CD14-positive monocyte (primary cell): ENCODE results near the gene PDE7B. TPM values are rescaled to one million over a fixed set of nuclear protein-coding genes. Genes with fewer than 3 reads are reported as not detected.

Experiments
- DNase-seq, 3 donors: peaks; one replicate each; pipeline ENCODE4 v3.0.0-alpha.2; 2011 to 2022
- H2AFZ ChIP-seq: 2 replicates; pipeline ENCODE4 v1.6.0; 2012; ENCODE audit warnings: mild to moderate bottlenecking, low read depth, low read length, inconsistent platforms; ENCODE audit not compliant: insufficient read depth, poor library complexity, severe bottlenecking
- H3K27ac ChIP-seq, 2 donors: 1 replicate in 1 of 2; 2 replicates in 1 of 2; pipeline ENCODE4 v1.5.1; 2012 to 2013; ENCODE audit warnings: low read length in 2 of 2, control low read depth in 1 of 2, inconsistent platforms in 1 of 2, low read depth in 1 of 2, mild to moderate bottlenecking in 1 of 2
- H3K27me3 ChIP-seq, 2 donors: one replicate each; pipeline versions ENCODE4 v1.6.0 to v1.6.1; 2011 to 2013; ENCODE audit warnings: low read length in 2 of 2; ENCODE audit not compliant: control insufficient read depth in 2 of 2, insufficient read depth in 2 of 2
- H3K36me3 ChIP-seq, 2 donors: replicated peaks in 1 of 2; 1 replicate in 1 of 2; 2 replicates in 1 of 2; pipeline versions ENCODE4 v1.5.1 to v1.6.1; 2012 to 2013; ENCODE audit warnings: low read length in 2 of 2, control low read depth in 1 of 2, inconsistent platforms in 1 of 2, mild to moderate bottlenecking in 1 of 2; ENCODE audit not compliant: insufficient read depth in 2 of 2, control insufficient read depth in 1 of 2
- H3K4me1 ChIP-seq, 2 donors: 1 replicate in 1 of 2; 2 replicates in 1 of 2; pipeline versions ENCODE4 v1.5.1 to v1.6.1; 2012 to 2013; ENCODE audit warnings: low read length in 2 of 2, control low read depth in 1 of 2, inconsistent platforms in 1 of 2, mild to moderate bottlenecking in 1 of 2, moderate library complexity in 1 of 2; ENCODE audit not compliant: insufficient read depth in 2 of 2, control insufficient read depth in 1 of 2
- H3K4me2 ChIP-seq: replicated peaks from 2 replicates; pipeline ENCODE3; 2012; ENCODE audit warnings: low read length, moderate library complexity, mild to moderate bottlenecking; ENCODE audit not compliant: poor library complexity, severe bottlenecking; ENCODE audit errors: extremely low read depth
- H3K4me3 ChIP-seq, 3 experiments: fragments of 200-600 bp in 1 of 3; sonication (generic) in 1 of 3; replicated peaks in 1 of 3; 1 replicate in 2 of 3; 2 replicates in 1 of 3; pipeline ENCODE4 v1.5.1; 2011 to 2013; ENCODE audit warnings: low read length in 3 of 3, mild to moderate bottlenecking in 3 of 3, control low read depth in 2 of 3, low read depth in 2 of 3, inconsistent platforms in 1 of 3, moderate library complexity in 1 of 3
- H3K79me2 ChIP-seq: 2 replicates; pipeline ENCODE4 v1.6.0; 2012; ENCODE audit warnings: mild to moderate bottlenecking, control low read depth, inconsistent platforms, low read length, moderate library complexity; ENCODE audit not compliant: insufficient read depth
- H3K9ac ChIP-seq: 2 replicates; pipeline ENCODE4 v1.6.0; 2017; ENCODE audit warnings: low read length, mild to moderate bottlenecking; ENCODE audit not compliant: insufficient read depth, poor library complexity, severe bottlenecking
- H3K9me3 ChIP-seq, 2 donors: replicated peaks in 1 of 2; 1 replicate in 1 of 2; 2 replicates in 1 of 2; pipeline versions ENCODE4 v1.5.1 to v1.6.1; 2012 to 2013; ENCODE audit warnings: low read length in 2 of 2, control low read depth in 1 of 2; ENCODE audit not compliant: control insufficient read depth in 1 of 2, insufficient read depth in 1 of 2
- H4K20me1 ChIP-seq: 2 replicates; pipeline ENCODE4 v1.6.0; 2012; ENCODE audit warnings: mild to moderate bottlenecking, low read length, control low read depth, moderate library complexity; ENCODE audit not compliant: insufficient read depth
- H3K27ac Mint-ChIP-seq, 7 donors: one replicate each; pipeline ENCODE4 v1.8.0; 2020; ENCODE audit warnings: mild to moderate bottlenecking in 7 of 7, mixed read lengths in 7 of 7, moderate library complexity in 6 of 7, inconsistent platforms in 2 of 7
- H3K27me3 Mint-ChIP-seq, 3 donors: one replicate each; pipeline ENCODE4 v1.8.0; 2021 to 2022; ENCODE audit warnings: low read depth in 3 of 3, mild to moderate bottlenecking in 3 of 3, mixed read lengths in 3 of 3, moderate library complexity in 3 of 3, inconsistent platforms in 1 of 3
- H3K36me3 Mint-ChIP-seq, 2 donors: one replicate each; pipeline ENCODE4 v1.8.0; 2020; ENCODE audit warnings: mixed read lengths in 2 of 2, inconsistent platforms in 1 of 2, mild to moderate bottlenecking in 1 of 2
- H3K4me1 Mint-ChIP-seq: one replicate; pipeline ENCODE4 v1.8.0; 2020; ENCODE audit warnings: mild to moderate bottlenecking, mixed read lengths
- H3K4me3 Mint-ChIP-seq, 2 donors: one replicate each; pipeline ENCODE4 v1.8.0; 2020; ENCODE audit warnings: mild to moderate bottlenecking in 2 of 2, mixed read lengths in 2 of 2, moderate library complexity in 1 of 2
- H3K9me3 Mint-ChIP-seq, 7 donors: one replicate each; pipeline ENCODE4 v1.8.0; 2020 to 2022; ENCODE audit warnings: mixed read lengths in 7 of 7, mild to moderate bottlenecking in 6 of 7, moderate library complexity in 6 of 7, inconsistent platforms in 2 of 7
- CTCF ChIP-seq: fragments of 200-600 bp; IDR thresholded peaks from one replicate; pipeline ENCODE4 v1.8.0; 2022; ENCODE audit warnings: antibody characterized with exemption, mild to moderate bottlenecking
- WGBS: methylation state at CpG from one replicate; pipeline ENCODE4 v1.1.5; 2013; ENCODE audit warnings: missing lambda C conversion rate; ENCODE audit not compliant: insufficient coverage; 5-methylcytosine and 5-hydroxymethylcytosine counted together
- intact Hi-C, 2 donors: fragments of 100-400 bp; cut with micrococcal nuclease; formaldehyde crosslinking; loops; one replicate each; pipeline versions ENCODE4 v1.15.0 to v1.15.1; 2023
- polyA plus RNA-seq, 3 donors: library from polyadenylated mRNA; depleted of rRNA in 1 of 3; unstranded in 2 of 3; stranded (reverse) in 1 of 3; fragments of 300-500 nt in 2 of 3; fragments of >200 nt in 1 of 3; fragmentation: Illumina TruSeq in 2 of 3; gene quantifications; 1 replicate in 2 of 3; 2 replicates in 1 of 3; pipeline ENCODE4 v1.2.3, GENCODE V29; 2012 to 2021

The PDE7B gene
- polyA plus RNA-seq, 3 donors = 0.37 to 1.1 (median 0.89) TPM

GRCh38 chr6:136085370-136086115 lies 234.0 kb downstream of the PDE7B start:
- Mint-ChIP-seq H3K4me1 (no peaks in the 10 kb centered on the region), H3K27me3 (peaks cover 0 to 2% (median 0%) of the 10 kb centered on the region in 3 donors), H3K4me3 (no peak overlapping the region), H3K9me3 (peaks cover 0 to 1% (median 0%) of the 10 kb centered on the region in 7 donors), H3K27ac (no peak overlapping the region), H3K36me3 (no peaks in the 10 kb centered on the region)
- Histone ChIP-seq H3K36me3 (no peaks in the 10 kb centered on the region), H3K4me3 (no peak overlapping the region), H3K79me2 (no peaks in the 10 kb centered on the region), H3K9me3 (no peaks in the 10 kb centered on the region), H4K20me1 (no peaks in the 10 kb centered on the region), H3K4me2 (no peak overlapping the region), H3K4me1 (no peaks in the 10 kb centered on the region), H3K27ac (no peak overlapping the region), H3K9ac (no peak overlapping the region), H3K27me3 (no peaks in the 10 kb centered on the region), H2AFZ (no peak overlapping the region)
- no peak for DNase-seq
- TF ChIP-seq CTCF = no peak
- intact Hi-C loops = no loop called here
- 100% methylated on average over 1 of the region's 6 CpGs for WGBS

GRCh38 chr6:136086686-136087085 lies 235.2 kb downstream of the PDE7B start:
- H3K9me3 Mint-ChIP-seq = peaks cover 0 to 1% (median 0%) of the 10 kb centered on the region in 7 donors
- Histone ChIP-seq H3K4me3 (no peak overlapping the region), H3K9ac (no peak overlapping the region), H3K4me1 (no peaks in the 10 kb centered on the region), H3K79me2 (no peaks in the 10 kb centered on the region), H3K27me3 (no peaks in the 10 kb centered on the region), H3K9me3 (no peaks in the 10 kb centered on the region), H3K27ac (no peak overlapping the region), H2AFZ (no peak overlapping the region), H4K20me1 (no peaks in the 10 kb centered on the region), H3K36me3 (no peaks in the 10 kb centered on the region), H3K4me2 (no peak overlapping the region)
- TF ChIP-seq CTCF = no peak
- H3K4me1 Mint-ChIP-seq = no peaks in the 10 kb centered on the region
- H3K36me3 Mint-ChIP-seq = no peaks in the 10 kb centered on the region
- 96% methylated on average over 3 of the region's 8 CpGs for WGBS
- peaks cover 0 to 2% (median 0%) of the 10 kb centered on the region in 3 donors for H3K27me3 Mint-ChIP-seq
- no peak for DNase-seq
- intact Hi-C loops = no loop called here
- H3K4me3 Mint-ChIP-seq = no peak overlapping the region
- no peak overlapping the region for H3K27ac Mint-ChIP-seq
